Posterior vena cava (tissue), 2 donors: ENCODE measurements around the gene CDH22. TPM values are rescaled to one million over a fixed set of nuclear protein-coding genes. Genes with fewer than 3 reads are reported as not detected.

Experiments
- DNase-seq: peaks from one replicate; pipeline ENCODE4 v3.0.0-alpha.2; 2020; ENCODE audit warnings: low spot score
- intact Hi-C, 2 donors: fragments of 100-400 bp; cut with DNase I; formaldehyde crosslinking; loops; one replicate each; pipeline versions ENCODE4 v1.14.1 to v1.14.2; 2022 to 2023
- total RNA-seq, 2 donors: library from RNA; stranded (reverse); fragmentation: NEBNext Ultra II Directional; extraction: Animal tissue kit (Norgen Biotek cat#: 25700); gene quantifications; one replicate each; pipeline ENCODE4 v1.2.1, GENCODE V29; 2021
- donor health status: DM: yes; HTN: yes; CAD: no.
- donor health status: DM: yes; HTN: yes; CAD: no.

CDH22 gene
- total RNA-seq, 2 donors from 2014 or later, result 0.28 to 0.29 TPM

DNA sequence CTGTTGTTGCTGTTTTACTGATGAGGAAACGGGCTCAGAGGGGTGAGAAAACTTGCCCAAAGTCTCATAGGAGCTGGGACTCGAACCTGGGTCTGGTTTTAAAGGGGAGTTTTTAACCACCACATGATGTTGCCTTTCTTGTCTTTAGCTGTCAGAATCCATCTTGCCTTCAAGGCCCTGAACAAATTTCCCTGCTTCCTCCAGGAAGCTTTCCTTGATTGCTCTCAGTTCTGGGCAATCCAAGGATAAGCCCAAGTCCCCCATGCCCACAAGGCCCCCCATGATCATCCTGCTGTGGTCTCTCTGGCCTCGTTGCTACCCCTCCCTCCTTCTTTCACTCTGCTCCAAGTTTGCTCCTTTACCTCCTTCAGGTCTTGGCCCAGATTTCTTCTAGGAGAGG is 116.7 kb downstream of the CDH22 start:
- intact Hi-C loops, result no loop called here
- DNase-seq, result no peak

DNA sequence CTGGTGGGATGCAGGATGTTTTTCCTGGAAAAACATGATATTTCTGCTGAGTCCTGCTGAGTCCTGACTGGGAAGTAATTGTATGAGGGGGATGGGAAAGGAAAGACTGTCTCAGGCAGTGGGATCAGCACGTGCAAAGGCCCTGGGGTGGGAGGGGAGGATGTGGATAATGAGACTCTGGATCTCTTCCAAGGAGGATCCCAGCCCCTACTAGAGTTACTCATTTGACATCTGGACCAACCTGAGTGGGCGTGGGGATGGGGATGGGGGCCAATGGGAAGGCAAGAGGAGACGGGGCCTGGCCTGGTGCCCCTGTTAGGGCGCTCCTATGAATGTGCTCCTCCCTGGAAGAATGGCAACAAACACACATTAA is 117.1 kb downstream of the CDH22 start:
- DNase-seq, result no peak
- intact Hi-C loops, result no loop called here

DNA sequence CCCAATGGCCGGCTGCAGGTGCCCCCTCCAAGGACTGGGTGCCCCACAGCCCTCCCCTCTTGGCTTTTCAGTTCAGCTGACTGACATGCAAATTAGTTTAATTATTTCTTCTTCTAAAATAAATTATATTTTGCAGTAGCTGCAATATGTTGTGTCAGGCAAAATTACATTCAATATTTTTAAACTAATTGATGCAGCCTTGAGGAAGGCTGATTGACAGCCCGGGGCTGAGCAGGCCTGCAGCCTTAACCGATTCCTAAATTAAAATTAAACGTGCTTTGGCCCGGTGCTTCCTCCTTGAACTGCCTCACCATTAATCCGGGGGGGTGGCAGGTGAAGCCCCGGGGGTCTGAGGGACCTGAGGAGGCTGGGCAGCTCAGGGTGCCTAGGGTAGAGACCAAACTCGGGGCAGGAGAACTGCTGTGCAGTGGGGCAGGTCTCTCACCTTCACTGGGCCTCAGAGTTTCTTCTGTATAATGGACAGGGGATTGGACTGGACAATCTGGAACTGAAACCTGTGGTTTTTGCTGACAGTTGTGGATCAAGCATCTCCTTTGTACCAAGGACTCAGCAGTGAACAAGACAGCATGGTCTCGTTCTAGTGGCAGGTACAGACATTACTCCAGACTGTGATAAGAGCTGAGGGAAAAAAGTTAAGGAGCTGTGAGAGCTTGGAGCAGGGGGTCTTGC is 117.7 kb downstream of the CDH22 start:
- DNase-seq, result no peak

DNA sequence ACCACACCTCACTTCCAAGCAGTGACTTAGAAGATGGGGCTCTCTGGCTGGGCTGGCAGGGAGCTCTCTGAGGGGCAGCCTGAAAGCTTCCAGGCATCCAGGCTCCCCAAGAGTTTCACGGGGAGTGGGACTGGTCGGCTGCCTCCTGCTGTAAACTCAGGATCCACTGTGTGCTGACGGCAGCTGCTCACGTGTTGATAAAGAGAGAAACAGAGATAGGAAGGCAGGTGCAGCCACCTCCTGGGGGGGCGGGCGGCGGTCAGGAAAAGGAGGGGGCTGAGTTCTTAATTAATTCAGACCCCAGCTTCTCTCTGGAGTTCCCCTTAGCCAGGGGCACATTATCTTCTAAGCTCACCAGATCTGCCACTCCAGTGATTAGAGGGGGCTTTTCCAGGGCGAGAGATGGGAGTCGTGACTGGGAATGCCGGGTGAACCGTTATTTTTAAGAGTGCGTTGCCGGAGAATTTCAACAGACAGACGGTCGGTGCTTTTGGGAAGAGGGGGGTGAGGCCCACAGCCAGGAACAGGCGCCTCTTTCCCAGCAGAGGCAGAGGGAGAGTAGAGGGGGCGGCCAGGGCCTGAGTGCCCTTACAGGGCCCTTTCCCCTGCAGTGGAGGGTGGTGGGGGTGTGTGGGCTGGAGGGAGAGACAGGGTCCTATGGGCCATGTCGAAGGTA is 119.3 kb downstream of the CDH22 start:
- intact Hi-C loops, result no loop called here
- no peak for DNase-seq

More for the DNA sequence above, 117.7 kb downstream of the CDH22 start:
- intact Hi-C loops, result no loop called here

DNA sequence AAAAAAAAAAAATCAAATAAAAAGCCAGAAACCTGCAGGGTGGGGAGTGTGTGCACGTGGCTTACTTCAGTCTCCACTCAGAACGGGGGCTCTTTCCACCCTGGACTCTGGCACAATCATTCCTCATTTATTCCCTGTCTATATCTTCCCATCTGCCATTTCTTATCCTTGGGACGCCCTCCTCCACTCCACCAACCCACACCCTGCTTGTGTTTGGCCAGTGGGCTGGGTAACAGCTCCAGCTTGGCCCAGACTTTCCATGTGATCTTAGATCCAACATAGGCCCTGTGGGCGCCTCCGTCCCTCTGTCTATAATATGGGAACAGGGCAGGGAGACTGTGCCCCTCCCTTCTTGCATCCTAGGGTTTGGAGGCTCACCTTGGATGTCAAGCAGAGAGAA is 122.1 kb downstream of the CDH22 start:
- DNase-seq, result no peak
- intact Hi-C loops, result no loop called here

DNA sequence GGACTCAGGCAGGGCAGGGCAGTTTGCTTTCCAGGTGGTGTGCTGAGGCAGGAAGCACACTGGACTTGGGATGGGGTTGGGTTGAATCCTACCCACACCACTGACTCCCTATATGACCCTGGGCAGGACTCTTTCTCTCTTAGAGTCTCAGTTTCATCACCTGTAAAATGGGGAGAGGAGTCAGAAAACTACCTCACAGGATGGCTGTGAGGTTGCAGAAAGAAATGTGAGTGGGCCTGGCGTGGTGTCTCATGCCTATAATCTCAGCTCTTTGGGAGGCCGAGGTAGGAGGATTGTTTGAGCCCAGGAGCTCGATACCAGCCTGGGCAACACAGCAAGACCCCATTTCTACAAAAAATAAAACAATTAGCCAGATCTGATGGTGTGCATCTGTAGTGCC is 122.9 kb downstream of the CDH22 start:
- intact Hi-C loops, result no loop called here
- DNase-seq, result no peak

DNA sequence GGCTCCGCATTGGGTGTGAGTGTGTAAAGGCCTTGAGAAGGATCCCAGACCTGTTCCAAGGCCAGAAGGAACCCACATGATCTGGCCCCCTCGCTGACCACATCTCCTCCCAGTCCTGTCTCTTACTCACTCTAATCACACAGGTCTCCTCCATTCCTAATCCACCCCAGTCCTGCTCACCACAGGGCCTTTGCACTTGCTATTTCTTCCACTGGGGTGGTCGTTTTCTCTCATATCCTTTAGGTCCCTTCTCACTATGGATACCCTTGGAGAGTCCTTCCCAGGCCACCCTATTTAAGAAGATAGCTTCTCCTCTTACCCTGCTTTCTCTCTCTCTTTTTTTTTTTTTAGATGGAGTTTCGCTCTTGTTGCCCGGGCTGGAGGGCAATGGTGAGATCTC is 124.5 kb downstream of the CDH22 start:
- intact Hi-C loops, result no loop called here

DNA sequence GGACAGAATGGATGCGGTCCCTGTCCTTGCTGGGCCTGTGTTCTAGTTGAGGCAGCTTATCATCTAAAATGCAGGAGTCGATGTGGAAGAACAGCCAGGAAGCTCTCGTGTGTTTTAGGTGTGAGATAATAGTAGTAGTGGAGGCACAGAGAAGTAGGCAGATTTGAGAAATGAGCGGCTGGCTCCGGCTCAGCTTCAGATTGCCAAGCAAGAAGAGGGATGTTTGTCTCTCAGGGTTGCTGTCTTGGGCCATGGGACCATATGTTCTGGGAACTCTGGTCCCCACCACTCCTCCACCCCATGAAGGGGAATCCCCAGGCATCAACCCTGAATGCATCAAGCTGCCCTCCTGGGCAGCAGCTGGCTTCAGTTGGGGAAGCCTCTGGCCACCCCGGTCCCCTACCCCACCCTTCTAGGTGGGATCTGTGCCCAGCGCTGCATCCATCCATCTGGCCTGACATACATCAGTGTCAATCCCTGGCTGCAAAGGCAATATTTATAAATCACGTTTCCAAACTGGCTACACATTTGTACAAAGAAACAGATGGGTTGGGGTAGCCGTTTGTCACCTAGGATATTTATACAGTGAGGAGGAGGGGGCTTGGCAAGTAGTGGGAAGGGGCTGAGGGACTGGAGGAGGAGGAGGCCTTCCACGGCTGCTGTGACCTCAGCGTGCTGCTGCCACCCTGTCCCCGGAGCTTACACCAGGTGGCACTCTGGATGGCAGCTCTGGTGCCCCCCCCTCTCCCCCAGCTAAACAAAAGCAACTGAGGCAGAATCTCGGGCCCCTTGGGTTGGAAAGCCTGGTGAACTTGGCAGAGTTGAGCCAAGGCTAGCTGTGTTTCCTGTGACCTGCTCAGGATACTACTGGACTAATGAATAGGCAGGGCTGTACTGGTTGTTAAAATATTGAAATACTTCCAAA is 125.8 kb downstream of the CDH22 start:
- DNase-seq, result no peak
- intact Hi-C loops, result no loop called here

More for the DNA sequence above, 124.5 kb downstream of the CDH22 start:
- no peak for DNase-seq

DNA sequence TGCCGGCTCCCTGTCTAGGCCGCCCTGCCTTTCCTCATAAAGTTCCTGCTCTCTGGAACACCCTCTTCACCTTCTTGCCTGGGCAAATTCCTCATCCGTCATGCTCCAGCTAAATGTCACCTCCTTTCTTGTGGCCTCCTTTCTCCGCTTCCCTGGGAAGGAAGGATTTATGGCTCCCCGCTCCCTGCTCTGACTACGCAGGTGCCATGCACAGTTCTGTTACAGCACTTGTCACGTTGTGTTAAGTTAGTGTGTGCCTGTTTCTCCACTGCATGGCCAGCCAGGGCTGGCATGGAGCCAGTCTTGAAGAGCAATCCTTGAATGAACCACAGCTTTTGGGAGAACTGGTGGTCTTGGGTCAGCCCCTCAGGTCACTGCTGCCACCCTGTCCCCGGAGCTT is 128.4 kb downstream of the CDH22 start:
- intact Hi-C loops, result loop anchor here in 1 of 2 donors (10.0 kb wide), 1 partner anchor 165 kb away; no protein-coding TSS in a partner anchor

DNA sequence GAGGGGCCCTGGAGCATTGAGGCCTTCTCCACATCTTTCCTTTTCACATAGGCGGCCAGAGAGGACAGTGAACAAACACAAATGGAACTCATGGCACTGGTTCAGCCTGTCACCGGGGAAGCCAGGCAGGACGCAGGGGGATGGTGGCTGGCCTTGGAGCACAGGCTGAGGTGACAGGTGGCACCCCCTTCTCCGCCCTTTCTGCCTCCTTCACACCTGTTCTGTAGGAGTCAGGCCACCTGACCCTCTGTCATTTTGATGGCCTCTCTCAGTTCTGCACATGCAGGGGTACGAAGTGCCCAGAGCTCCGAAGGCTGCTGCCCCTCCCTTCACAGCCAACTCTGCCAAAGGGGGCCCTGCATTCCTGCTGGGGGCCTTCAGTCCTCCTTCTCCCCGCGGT is 129.4 kb downstream of the CDH22 start:
- no peak for DNase-seq
- intact Hi-C loops, result loop anchor here in 1 of 2 donors (10.0 kb wide), 1 partner anchor 164 kb away; no protein-coding TSS in a partner anchor

More for the DNA sequence above, 128.4 kb downstream of the CDH22 start:
- DNase-seq, result no peak

DNA sequence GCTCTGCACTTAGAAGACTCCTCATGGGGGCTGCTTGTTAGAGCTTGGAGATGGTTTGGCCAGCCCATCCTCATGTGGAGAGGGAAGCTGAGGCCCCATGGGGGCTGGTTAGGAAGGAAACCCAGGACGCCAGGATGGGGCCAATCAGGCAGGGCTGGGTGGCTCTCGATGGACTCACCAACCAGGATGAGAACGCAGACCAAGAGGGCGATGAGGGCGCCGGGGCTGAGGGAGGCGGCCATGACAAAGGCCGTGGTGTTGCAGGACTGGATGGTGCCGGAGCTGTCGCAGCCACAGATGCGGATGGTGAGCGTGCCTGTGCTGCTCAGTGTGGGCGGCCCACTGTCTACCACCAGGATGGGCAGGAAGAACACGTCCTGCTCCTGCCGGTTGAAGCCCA is 130.5 kb downstream of the CDH22 start:
- intact Hi-C loops, result loop anchor here (1.0 to 10.0 kb wide), 2 partner anchors 45 to 163 kb away; no protein-coding TSS in a partner anchor
- DNase-seq, result no peak

DNA sequence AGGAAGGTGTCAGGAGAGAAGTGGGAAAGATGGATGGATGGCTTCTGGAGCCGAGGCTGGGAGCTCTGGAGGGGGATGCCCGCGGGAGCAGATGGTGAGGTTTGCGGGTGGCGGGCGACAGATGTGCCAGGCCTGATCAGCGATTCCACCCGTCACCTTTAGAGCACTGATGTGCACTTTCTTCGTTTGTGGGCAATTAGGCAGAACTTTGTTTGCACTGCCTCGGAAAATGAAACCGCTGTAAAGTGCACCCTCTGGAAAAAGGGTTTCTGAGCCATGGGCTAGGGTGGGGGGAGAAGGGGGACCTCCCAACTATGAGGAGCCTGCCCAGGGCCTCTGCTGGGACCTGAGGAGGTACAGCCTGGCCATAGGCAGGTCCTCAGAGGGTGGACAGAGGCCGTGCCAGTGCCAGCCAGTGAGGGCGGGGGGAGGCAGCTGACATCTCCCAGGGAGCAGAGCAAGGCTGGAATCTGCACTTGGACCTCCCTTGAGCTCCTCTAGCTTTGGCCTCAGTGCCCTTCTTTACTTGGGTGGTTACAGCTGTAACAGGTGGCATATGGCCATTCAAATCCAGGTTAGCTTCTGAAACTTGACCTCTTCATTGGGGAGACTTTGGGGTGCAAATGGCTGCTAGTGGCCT is 131.4 kb downstream of the CDH22 start:
- intact Hi-C loops, result loop anchor here (1.0 to 10.0 kb wide), 2 partner anchors 45 to 162 kb away; no protein-coding TSS in a partner anchor
- no peak for DNase-seq

DNA sequence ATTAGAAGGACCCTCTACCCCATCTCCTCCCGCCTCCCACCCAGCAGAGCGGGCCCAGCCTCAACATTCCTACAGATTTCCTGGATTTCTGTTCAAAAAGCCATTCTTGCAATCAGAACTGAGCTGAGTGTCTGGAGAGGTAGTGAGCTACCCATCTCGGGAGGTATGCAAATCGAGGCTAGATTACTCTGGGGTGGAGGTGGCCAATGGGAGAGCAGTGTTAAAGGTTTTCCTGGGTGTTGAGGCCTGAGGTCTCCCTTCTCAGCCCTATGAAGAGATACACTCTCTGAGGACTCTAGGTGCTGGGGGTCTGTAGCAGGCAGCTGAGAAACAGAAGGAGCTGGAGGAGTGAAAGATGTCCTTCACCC is 133.2 kb downstream of the CDH22 start:
- intact Hi-C loops, result loop anchor here in 1 of 2 donors (10.0 kb wide), 1 partner anchor 160 kb away; no protein-coding TSS in a partner anchor

DNA sequence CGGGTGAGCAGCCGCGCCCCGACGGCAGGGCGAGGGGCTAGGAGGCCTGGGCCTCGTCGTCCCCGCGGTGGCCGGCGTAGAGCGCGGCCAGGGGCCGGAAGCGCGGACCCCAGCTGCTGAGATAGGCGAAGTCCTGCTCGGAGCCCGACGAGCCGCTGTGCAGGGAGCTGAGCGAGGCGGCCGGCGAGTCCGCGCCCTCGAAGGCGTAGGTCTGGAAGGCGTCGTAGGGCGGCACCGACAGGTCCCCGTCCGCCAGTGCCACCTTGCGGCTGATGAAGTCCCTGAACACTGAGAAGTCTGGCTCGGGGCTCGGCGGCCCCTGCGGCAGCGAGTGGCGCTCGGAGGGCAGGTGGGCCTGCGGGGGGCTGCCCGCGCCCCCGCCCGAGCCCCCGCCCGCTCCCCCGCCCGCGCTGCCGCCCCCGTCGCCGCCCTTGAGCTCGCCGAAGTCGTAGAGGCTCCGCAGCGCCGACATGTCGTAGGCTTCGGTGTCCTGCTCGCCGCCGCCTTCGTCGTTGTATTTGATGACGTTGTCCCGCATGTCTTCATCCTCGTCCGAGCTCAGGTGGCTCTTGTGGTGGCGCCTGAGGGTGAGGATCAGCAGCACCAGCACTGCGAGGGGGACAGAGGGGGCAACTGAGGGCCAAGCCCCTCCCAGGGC is 133.7 kb downstream of the CDH22 start:
- peak; percentile 90 for DNase-seq
- intact Hi-C loops, result loop anchor here in 1 of 2 donors (10.0 kb wide), 1 partner anchor 160 kb away; no protein-coding TSS in a partner anchor

More for the DNA sequence above, 133.2 kb downstream of the CDH22 start:
- no peak for DNase-seq

DNA sequence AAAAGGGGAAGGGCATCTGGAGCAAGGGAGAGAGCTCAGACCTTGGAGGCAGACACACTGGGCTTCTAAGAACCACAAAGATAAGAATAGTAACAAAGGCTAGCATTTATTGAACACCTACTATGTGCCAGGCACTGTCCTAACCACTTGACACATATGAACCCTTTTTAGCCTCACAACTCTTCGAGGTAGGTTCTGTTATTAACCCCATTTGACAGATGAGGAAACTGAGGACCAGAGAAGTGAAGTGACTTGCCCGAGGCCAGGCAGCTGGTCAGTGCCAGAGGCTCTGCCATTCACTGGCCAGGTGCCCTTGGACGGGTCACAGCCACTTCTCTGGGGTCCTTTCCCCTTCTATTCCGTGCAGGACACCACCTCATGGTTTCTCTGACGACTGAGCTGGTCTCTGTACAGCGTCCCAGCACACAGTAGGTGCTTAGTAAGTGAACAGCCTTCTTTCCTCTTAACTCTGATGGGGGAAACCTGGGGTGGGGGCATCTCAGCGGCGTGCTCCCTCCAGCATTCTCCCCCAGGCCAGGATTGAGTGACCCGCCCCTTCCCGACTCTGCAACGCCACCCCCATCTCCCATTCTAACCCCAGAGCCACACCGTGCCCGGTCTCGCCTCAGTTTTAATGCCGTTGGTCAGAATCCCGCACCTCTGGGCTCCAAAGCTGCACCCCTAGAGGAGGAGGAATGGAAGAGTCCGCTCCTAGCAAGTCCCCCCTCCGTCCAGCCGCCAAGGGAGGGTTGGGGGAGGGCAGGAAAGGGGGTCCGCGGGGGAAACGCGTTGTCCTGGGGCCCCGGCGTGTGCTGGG is 134.4 kb downstream of the CDH22 start:
- no peak for DNase-seq
- intact Hi-C loops, result loop anchor here in 1 of 2 donors (10.0 kb wide), 1 partner anchor 159 kb away; no protein-coding TSS in a partner anchor

DNA sequence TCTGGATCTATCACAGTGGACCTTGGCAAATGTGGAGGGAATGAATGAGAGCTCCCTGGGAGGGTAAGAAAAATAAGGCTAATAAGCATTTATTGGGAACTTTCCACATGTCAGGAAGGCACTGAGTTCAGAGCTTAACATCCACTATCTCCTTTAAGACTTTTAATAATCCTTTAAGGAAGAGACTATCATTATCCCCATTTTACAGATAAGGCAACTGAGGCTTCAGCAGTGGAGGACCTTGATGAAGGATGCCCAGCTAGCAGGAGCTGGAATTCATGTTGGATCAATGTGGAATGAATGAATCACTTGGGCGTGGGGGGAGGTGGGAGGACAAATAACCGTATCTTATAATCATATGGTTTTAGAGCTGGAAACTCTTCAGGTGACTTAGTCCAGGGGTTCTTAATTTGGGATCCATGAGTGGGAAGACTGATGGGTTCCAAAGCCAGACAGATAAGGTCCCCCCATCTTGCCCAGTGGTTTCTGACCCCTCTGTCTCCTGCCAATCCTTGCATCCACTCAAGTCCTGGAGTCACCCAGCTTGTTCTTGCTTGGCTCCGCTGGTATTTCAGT is 135.2 kb downstream of the CDH22 start:
- intact Hi-C loops, result loop anchor here in 1 of 2 donors (10.0 kb wide), 1 partner anchor 158 kb away; no protein-coding TSS in a partner anchor

DNA sequence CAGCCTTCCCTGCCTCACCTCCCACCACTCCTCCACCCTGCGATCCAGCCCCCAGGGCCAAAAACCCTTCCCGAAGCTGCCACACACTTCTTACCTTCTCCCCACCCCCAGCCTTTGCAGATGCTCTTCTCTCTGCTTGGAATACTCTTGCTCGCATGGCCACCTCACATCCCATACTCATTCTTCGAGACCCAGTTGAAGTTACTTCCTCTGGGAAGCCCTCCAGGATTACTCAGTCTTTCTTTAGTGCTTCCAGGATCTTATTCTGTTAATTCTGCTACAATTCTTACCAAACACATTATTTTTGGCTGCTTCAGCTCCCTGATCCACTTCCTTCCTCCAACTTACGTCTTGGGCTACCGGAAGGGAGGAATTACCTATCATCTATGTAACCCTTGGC is 135.8 kb downstream of the CDH22 start:
- DNase-seq, result no peak
- intact Hi-C loops, result loop anchor here in 1 of 2 donors (10.0 kb wide), 1 partner anchor 158 kb away; no protein-coding TSS in a partner anchor

More for the DNA sequence above, 135.2 kb downstream of the CDH22 start:
- DNase-seq, result no peak
